Activated B cell treated with CpG ODN at 0.5 μM for 24 hours (primary cell): ENCODE results near the gene PRICKLE2. TPM values are rescaled to one million over a fixed set of nuclear protein-coding genes. Genes with fewer than 3 reads are reported as not detected.

Experiments used
- ATAC-seq: fragments of 200-7000 bp; cut with Tn5 transposase; one replicate; pipeline ENCODE4 v1.10.0; 2021; ENCODE audit warnings: low read depth, mild to moderate bottlenecking, moderate library complexity
- CTCF ChIA-PET: fragments of 350-600 bp; sonication (Branson Sonifier 250); formaldehyde crosslinking; loops from one replicate; lab custom pipeline; 2021; ENCODE audit warnings: antibody characterized with exemption; lab: Charles Lee
- POLR2A ChIA-PET: fragments of 350-600 bp; sonication (Branson Sonifier 250); formaldehyde crosslinking; loops from one replicate; lab custom pipeline; 2021; ENCODE audit warnings: antibody characterized with exemption; lab: Charles Lee
- DNase-seq: peaks from one replicate; pipeline ENCODE4 v3.0.0; 2022
- H3K27ac Mint-ChIP-seq: one replicate; pipeline ENCODE4 v1.8.0; 2020; ENCODE audit warnings: mixed read lengths
- H3K27me3 Mint-ChIP-seq: one replicate; pipeline ENCODE4 v1.8.0; 2021; ENCODE audit warnings: mixed read lengths
- H3K36me3 Mint-ChIP-seq: one replicate; pipeline ENCODE4 v1.8.0; 2021; ENCODE audit warnings: low read depth, mixed read lengths
- H3K4me1 Mint-ChIP-seq: one replicate; pipeline ENCODE4 v1.8.0; 2021; ENCODE audit warnings: mixed read lengths
- H3K4me3 Mint-ChIP-seq: one replicate; pipeline ENCODE4 v1.8.0; 2020; ENCODE audit warnings: mild to moderate bottlenecking, mixed read lengths
- H3K9me3 Mint-ChIP-seq: one replicate; pipeline ENCODE4 v1.8.0; 2020; ENCODE audit warnings: mixed read lengths
- intact Hi-C: fragments of 100-400 bp; cut with micrococcal nuclease; formaldehyde crosslinking; loops from one replicate; pipeline ENCODE4 v1.15.1; 2024
- total RNA-seq: library from RNA; stranded (reverse); gene quantifications from 2 replicates; pipeline ENCODE4 v1.2.3, GENCODE V29; 2022
- TF ChIP-seq, protein P1 (sequence below): fragments of 200-600 bp; IDR thresholded peaks from one replicate; pipeline ENCODE4 v1.8.0; 2022; ENCODE audit warnings: antibody characterized with exemption, mild to moderate bottlenecking

PRICKLE2 gene
- total RNA-seq, 1 donor from 2014 or later = 0.33 TPM

- H3K4me3 Mint-ChIP-seq = no peak overlapping the region
- H3K27ac Mint-ChIP-seq = no peak overlapping the region
- ATAC-seq (no peak), DNase-seq (no peak)
- CTCF ChIA-PET = no interaction called here
- intact Hi-C loops = no loop called here
- no peaks in the 10 kb centered on the region for H3K36me3 Mint-ChIP-seq
- no peaks in the 10 kb centered on the region for H3K4me1 Mint-ChIP-seq
- POLR2A ChIA-PET = no interaction called here
- TF ChIP-seq, protein P1, sequence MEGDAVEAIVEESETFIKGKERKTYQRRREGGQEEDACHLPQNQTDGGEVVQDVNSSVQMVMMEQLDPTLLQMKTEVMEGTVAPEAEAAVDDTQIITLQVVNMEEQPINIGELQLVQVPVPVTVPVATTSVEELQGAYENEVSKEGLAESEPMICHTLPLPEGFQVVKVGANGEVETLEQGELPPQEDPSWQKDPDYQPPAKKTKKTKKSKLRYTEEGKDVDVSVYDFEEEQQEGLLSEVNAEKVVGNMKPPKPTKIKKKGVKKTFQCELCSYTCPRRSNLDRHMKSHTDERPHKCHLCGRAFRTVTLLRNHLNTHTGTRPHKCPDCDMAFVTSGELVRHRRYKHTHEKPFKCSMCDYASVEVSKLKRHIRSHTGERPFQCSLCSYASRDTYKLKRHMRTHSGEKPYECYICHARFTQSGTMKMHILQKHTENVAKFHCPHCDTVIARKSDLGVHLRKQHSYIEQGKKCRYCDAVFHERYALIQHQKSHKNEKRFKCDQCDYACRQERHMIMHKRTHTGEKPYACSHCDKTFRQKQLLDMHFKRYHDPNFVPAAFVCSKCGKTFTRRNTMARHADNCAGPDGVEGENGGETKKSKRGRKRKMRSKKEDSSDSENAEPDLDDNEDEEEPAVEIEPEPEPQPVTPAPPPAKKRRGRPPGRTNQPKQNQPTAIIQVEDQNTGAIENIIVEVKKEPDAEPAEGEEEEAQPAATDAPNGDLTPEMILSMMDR = no peak
- H3K9me3 Mint-ChIP-seq = no peaks in the 10 kb centered on the region
- H3K27me3 Mint-ChIP-seq = no peaks in the 10 kb centered on the region
These were observed 25.8 kb upstream of the PRICKLE2 start for GRCh38 chr3:64251019-64251418.

- Mint-ChIP-seq H3K9me3 (no peaks in the 10 kb centered on the region), H3K27ac (no peak overlapping the region), H3K36me3 (no peaks in the 10 kb centered on the region), H3K4me1 (no peaks in the 10 kb centered on the region), H3K4me3 (no peak overlapping the region), H3K27me3 (no peaks in the 10 kb centered on the region)
- intact Hi-C loops = no loop called here
- no peak for DNase-seq
- POLR2A ChIA-PET = no interaction called here
- CTCF ChIA-PET = no interaction called here
- ATAC-seq = no peak
- TF ChIP-seq, protein P1 = no peak
These were observed 22.9 kb upstream of the PRICKLE2 start for GRCh38 chr3:64247991-64248646.

- ChIA-PET POLR2A (no interaction called here), CTCF (no interaction called here)
- Mint-ChIP-seq H3K4me1 (no peaks in the 10 kb centered on the region), H3K27me3 (no peaks in the 10 kb centered on the region), H3K36me3 (no peaks in the 10 kb centered on the region), H3K27ac (no peak overlapping the region), H3K9me3 (no peaks in the 10 kb centered on the region), H3K4me3 (no peak overlapping the region)
- no peak for ATAC-seq
- intact Hi-C loops = no loop called here
- TF ChIP-seq, protein P1 = no peak
- no peak for DNase-seq
These were observed 19.0 kb upstream of the PRICKLE2 start for GRCh38 chr3:64244011-64244942.

DNA sequence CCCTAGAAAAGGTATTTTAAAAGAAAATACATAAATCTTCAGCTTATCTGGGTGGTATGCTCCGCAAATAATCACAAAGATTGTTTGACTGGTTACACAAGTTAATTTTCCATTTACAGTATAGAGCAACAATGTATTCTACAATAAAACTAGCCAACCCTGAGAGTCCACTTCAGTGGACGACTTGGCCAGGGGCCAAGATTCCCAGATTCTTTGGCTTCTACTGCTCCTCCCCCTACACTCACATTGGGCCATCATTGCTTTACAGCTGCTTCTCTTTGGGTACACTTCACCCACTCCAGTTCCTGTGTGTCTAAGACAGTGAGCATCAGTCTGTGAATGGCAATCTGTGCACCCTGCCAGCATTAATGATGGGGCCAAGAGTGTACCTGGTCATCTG is 17.2 kb upstream of the PRICKLE2 start:
- H3K27ac Mint-ChIP-seq = no peak overlapping the region
- intact Hi-C loops = no loop called here
- no peak overlapping the region for H3K4me3 Mint-ChIP-seq
- CTCF ChIA-PET = no interaction called here
- POLR2A ChIA-PET = no interaction called here
- DNase-seq (no peak), ATAC-seq (no peak)
- H3K27me3 Mint-ChIP-seq = no peaks in the 10 kb centered on the region
- TF ChIP-seq, protein P1 = no peak
- H3K4me1 Mint-ChIP-seq = no peaks in the 10 kb centered on the region
- no peaks in the 10 kb centered on the region for H3K36me3 Mint-ChIP-seq
- no peaks in the 10 kb centered on the region for H3K9me3 Mint-ChIP-seq

DNA sequence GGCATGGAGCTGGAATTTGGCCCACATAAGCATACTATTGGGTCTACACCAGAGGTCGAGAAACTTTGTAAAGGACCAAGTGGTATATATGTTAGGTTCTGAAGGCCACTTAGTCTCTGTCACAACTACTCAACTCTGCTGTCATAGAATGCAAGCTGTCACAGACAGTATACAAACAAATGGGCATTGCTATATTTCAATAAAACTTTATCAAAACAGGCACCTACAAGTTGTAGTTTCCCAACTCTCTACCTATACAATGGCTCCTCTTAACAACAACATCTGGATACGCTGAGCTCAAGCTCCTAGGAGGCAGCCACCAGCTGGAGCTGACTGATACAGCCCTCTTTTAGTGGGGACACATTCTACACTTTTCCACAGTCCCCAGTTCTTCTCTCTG is 15.7 kb upstream of the PRICKLE2 start:
- Mint-ChIP-seq H3K9me3 (peaks cover 2% of the 10 kb centered on the region), H3K27me3 (no peaks in the 10 kb centered on the region), H3K4me3 (no peak overlapping the region), H3K27ac (no peak overlapping the region), H3K4me1 (no peaks in the 10 kb centered on the region), H3K36me3 (no peaks in the 10 kb centered on the region)
- ChIA-PET CTCF (no interaction called here), POLR2A (no interaction called here)
- intact Hi-C loops = no loop called here
- TF ChIP-seq, protein P1 = no peak
- ATAC-seq (no peak), DNase-seq (no peak)
